ENCODE measurements around the gene SCP2. TPM values are rescaled to one million over a fixed set of nuclear protein-coding genes. Genes with fewer than 3 reads are reported as not detected.

SCP2 gene
- 76.1 TPM for polyA plus RNA-seq (2013, experiment 1 of 2; ENCODE audit: insufficient read length)
- polyA plus RNA-seq (2013, experiment 2 of 2; ENCODE audit: insufficient read length): 118 TPM

- DNase-seq: peak; percentile 75
Measured at GRCh38 chr1:52927212-52928014, at the start of gene SCP2. Gene SCP2 (plus strand): TSS chr1:52927276. CDS start chr1:52927397, 121 bp downstream.

DNA sequence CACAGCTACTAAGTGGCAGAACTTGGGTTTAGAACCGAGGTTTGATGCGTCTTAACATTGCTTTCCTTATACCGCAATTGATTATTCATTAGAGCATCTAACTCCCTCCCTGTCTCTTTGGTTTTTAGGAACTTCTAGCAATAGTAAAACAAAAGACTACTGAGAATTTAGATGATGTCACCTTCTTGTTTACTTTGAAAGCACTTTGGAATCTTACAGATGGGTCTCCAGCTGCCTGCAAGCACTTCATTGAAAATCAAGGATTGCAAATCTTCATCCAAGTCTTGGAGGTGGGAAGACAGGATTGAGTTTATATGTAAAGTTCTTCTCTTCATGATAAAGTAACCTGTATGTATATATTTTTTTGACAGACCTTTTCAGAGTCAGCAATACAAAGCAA is 49.5 kb upstream of the SCP2 start:
- peak; percentile 3 for DNase-seq

DNA sequence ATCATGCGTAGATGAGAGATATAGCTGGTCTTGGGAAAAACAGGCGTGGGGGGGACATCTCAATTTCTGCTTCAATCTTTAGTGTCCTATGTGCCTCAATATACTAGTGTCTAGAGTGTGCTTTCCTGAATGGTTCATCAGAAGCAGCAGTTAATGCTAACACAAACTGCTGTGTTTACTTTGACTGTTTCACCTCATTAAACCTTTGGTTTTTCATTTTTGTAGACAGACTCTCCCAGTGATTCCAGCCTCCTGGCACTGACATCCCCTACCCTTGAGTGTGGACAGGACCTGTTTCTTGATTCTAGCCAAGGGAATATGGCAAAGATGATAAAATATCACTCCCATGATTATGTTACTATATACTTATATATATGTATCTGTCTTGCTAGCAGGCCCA is 46.9 kb upstream of the SCP2 start:
- no peak for DNase-seq

GRCh38 chr1:52887483-52887882 is 39.6 kb upstream of the SCP2 start:
- DNase-seq: no peak

- DNase-seq: no peak
Measured at GRCh38 chr1:52892424-52893215, 34.5 kb upstream of the SCP2 start.

- no peak for DNase-seq
Measured at GRCh38 chr1:52899445-52899894, 27.6 kb upstream of the SCP2 start.

- DNase-seq: no peak
Measured at GRCh38 chr1:52900402-52900801, 26.7 kb upstream of the SCP2 start.

GRCh38 chr1:52901384-52901783 is 25.7 kb upstream of the SCP2 start:
- DNase-seq: no peak

- no peak for DNase-seq
Measured at GRCh38 chr1:52904208-52904926, 22.7 kb upstream of the SCP2 start.

DNA sequence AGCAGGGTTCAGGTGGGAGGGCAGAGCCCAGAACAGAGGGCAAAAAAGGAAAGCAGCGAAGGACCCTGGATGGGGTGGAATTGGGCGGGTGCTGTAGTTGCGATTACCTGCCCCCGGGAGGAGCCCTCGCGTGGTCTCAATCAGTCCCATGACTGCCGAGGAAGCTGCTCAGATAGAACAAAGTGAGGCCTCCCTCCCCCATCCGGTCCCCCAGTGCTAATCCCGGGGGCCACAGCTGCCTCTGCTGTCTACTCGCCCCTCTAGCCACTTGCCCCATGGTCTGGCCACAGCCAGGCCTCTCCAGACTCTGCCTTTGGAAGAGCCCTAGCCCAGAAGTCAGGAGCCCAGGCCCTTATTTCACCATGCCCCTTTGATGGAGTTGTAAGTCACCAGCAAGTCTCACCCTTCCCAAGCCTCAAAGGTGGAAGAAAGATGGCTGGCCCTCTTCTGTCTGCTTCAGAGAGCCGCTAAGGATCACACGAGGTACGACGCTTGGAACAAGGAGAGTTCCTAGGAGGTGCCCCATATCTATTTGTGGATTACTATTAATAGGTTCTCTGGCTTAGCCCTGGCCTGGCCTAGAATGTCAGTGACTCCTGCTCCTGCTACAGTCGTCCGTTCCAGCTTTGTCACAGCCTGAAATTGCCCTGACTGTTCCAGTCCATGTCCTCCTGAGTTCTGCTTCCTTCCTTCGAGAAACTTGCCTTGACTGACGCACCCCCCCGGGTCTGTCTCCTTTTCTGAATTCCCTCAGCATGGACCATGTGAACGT is 22.0 kb upstream of the SCP2 start:
- DNase-seq: peak; percentile 25

GRCh38 chr1:52906135-52906603 is 20.9 kb upstream of the SCP2 start:
- DNase-seq: no peak

- DNase-seq: no peak
Measured at GRCh38 chr1:52907068-52907811, 19.8 kb upstream of the SCP2 start.

GRCh38 chr1:52907812-52908153 is 19.3 kb upstream of the SCP2 start:
- DNase-seq: no peak

GRCh38 chr1:52911541-52911940 is 15.5 kb upstream of the SCP2 start:
- no peak for DNase-seq

- no peak for DNase-seq
Measured at GRCh38 chr1:52913014-52913413, 14.1 kb upstream of the SCP2 start.

GRCh38 chr1:52913537-52913936 is 13.5 kb upstream of the SCP2 start:
- DNase-seq: no peak

DNA sequence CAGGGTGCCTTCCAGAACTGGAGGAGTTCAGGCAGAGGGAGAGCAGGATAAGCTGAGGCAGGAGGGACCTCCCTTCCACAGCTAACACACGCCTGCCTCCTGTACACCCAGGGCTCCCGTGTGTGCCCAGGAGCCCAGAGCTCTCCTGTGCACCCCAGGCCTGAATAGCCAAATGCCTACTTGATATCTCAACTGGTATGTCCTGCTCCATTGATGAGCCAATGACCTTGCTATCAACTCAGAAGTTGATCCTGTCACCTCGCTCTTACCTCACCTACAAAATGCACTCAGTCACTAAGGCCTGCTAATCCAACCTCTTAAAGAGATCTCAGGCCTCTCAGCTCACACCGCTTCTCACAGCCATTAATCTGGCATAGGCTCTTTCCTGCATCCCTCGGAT is 12.6 kb upstream of the SCP2 start:
- DNase-seq: no peak

DNA sequence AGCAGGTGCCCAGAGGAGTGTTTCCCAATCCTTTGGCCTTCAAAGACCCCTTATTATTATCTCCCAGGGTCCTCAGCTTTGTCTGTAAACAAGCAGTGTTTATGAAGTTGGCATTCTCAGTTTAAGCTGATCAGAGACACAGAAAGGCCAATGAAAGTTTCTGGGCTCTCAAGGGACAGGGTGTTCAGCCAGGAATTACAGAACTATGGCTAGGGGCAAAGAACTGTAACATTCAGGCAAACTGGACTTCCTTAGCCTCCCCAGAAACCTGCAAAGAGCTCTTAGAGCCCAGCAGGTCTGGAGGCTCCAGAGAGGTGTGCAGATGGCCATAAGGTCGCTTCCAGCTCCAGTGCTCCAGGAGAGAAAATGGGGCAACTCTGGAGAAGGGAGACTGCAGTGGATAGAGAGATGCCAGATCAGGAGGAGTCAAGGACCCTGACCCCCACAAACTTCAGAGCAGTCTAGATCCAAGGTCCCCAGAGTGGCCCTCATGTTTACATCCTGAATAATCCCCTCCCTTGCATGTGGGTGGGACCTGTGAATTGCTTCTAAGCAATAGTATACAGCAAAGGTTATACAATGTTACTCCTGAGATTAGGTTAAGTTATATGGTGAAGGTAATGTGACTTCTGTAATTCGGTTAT is 11.7 kb upstream of the SCP2 start:
- no peak for DNase-seq

- no peak for DNase-seq
Measured at GRCh38 chr1:52915855-52916220, 11.2 kb upstream of the SCP2 start.

DNA sequence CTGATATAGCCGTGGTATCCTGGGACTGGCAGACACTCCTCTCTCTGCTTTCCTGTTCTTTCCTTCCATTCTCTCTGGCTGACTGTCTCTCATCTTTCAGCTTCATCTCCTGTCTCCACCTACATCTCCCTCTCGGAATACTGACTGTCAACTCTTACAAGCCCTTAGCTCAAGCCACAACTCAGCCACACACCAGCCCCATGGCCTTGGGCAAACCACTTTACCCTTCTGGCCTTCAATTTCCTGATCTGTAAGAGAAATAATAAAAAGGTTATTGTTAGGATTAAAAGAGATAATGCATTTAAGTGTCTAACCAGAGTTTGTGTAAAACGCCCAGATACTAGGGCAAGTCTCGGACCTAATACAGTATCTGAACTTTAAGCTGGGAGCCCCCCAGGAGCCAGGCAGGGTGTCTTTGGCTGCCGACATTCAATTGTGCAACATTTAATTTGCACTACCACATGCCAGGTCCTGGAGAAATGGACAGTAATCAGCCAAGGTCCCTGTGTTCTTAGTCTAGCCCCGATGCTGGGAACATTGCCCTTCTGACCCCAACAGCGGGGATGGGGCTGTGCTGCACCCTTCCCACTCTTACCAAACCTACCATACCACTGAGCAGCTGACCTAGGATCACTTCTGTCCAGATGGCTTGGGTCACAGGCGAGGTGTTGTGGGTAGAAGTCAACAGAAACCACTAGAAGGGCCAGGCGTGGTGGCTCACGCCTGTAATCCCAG is 10.7 kb upstream of the SCP2 start:
- DNase-seq: no peak
